NCI-H128 (cell line): ENCODE data around the gene PMS1.
"Not testable (repeated sequence)": the region's sequence is repeated elsewhere in the genome, so short reads cannot be mapped to it uniquely, and the experiment has no call there.

Experiments used
- DNase-seq: peaks from one replicate; lab custom pipeline; 2025; ENCODE audit not compliant: unreplicated experiment; lab: John Stamatoyannopoulos, UW

Gene PMS1

GRCh38 chr2:189803431-189803830 lies 19.2 kb downstream of the PMS1 start:
- DNase-seq, result no peak

- DNase-seq, result no peak
Measured at GRCh38 chr2:189818249-189819038, 34.2 kb downstream of the PMS1 start.

- DNase-seq, result no peak
Measured at GRCh38 chr2:189819297-189819704, 35.1 kb downstream of the PMS1 start.

- no peak for DNase-seq
Measured at GRCh38 chr2:189821953-189822748, 37.9 kb downstream of the PMS1 start.

DNA sequence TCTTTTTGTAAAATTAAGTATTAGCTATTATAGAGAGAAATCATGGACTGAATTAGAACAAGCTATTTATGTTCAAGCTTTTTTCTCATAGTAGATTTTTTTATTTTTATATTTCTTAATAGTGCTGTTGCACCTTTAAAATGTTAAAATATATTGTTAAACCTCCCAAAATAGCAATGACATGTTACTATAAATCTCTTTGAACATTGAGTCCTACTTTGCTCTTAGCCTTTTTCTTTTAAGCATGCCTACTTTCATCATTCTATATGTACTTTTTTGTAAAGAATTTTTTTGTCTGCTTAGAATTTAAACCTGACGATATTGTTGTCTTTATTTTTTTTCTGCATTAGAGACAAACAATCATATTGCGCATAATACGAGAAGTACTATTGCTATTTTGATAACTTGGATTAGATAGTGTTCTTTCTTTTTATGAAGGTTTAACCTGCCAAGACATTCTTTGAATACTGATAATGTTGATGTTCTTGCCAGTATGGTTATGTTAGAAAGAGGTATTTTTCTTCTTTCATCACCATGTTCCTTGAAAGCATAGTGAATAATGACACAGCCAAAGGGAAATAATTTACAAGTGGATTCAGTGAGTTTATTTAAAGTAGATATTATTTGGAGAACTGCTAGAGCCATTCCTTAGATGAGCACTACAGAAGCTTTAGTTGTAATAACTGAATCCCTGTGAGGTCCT lies 40.6 kb downstream of the PMS1 start:
- no peak for DNase-seq

GRCh38 chr2:189826039-189826438 lies 41.8 kb downstream of the PMS1 start:
- DNase-seq, result no peak

DNA sequence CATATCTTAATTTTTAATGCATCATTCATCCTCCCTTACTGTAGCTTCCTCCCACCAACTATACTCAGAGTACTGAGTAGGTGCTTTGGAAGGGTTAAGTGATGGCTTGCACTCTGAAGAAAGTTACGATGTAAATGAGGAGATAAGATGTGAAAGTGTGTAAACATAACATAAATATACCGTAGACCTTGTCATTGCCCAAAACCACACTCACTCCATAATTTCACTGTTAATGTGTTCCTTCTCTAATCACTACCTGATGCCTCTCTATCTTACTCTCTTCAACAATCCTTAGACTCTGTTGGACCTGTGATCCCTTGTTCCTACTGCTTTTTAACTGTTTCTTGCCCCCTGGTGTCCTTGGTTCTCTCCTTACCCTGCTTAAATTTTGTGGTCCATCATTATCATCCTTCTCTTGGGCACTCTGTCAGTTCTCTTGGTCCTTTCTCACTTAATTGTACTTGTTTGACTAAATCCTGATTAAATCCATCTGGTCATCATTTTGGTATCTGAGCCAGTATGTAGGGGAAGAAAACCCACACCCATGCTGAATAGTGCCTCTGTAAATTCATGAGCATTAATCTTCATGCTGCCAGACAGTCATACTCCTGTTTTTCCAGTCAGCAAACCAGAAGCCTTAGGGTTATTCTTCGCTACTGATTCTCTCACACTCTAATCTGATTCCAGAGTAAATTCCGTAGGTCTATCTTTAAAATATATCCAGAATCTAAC lies 45.0 kb downstream of the PMS1 start:
- DNase-seq, result no peak

DNA sequence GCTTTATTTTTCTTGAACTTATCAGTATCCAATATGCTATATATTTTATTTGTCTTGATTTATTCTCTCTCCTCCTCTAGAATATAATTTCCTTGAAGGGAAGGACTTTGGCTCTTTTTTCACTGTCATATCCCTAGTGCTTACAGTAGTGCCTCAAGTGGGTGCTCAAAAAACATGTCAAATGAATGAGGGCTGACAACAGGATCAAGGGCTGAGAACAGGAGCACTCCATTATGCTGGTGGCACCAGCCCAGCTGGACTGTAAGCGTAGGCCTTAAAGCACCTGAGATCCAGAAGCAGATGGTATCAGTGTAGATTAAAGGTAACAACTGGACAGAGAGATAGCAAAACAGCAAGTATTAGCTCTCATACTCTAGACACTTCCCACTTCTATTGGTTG lies 46.3 kb downstream of the PMS1 start:
- no peak for DNase-seq

DNA sequence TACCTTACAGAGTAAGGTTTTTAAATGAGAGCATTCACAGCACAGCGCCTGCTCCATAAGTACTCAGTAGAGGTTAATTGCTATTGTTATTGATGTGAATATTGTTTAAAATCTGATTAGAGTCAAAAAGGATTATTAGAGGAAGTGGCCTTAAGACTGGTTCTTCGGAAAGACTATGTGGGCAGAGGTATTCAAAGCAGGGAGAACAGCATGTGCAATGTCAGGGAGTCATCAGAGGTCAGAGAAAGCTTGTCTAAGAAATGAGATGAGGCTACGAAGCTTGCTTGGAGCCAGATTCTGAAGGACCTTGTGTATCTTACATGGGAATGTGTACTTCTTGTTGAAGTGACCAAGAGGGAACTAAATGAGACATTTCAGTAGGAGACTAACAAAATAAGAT lies 49.8 kb downstream of the PMS1 start:
- no peak for DNase-seq

- not testable (repeated sequence) for DNase-seq
Measured at GRCh38 chr2:189834642-189835041, 50.4 kb downstream of the PMS1 start.

DNA sequence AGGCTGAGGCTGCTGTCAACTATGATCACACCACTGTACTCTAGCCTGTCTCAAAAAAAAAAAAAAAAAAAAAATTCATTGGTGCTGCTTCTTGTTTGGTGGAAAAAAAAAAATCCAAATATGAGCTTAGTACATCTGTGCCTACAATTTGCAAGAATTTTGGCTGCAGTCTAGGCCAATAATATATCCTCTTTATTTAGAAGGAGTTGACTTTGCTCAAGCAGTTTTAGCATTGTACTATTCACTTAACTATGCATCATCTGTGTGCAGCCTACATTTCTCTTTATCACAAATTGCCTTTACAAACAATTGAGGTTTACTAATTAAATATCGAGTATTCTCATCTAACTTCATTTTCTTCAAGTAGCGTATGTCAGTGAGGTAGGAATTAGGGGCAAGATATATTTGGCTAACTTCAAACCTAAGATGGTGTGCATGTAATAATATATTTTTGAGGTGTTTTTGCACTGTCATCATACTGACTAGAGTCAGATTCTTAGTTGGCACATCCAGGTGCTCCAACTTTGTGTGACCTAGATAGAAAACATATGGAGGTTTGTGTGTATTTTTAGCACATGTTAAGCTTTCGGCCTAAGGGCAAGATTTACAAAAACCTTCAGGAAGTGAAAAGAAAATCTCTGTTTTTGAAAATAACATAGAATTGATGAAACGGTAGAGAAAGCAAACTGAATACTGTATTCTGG lies 51.8 kb downstream of the PMS1 start:
- no peak for DNase-seq

DNA sequence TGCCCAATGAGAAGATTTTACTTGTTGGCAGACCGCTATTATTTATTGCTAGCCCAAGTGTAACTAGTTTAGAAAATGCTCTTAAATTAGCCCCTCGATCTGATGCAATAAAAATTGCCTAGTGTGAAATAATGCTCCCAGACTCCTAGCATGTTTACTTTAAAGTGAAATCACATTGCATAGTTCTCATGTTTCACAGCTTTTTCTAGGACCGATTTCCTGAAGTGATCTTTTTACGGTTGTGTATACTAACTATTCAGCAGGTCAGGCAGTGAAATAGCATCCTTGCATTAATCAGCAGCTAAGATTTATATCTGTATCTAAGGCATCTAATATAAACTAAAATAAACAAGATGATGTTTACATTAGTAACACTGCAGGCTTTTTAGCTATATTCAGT lies 52.4 kb downstream of the PMS1 start:
- no peak for DNase-seq

DNA sequence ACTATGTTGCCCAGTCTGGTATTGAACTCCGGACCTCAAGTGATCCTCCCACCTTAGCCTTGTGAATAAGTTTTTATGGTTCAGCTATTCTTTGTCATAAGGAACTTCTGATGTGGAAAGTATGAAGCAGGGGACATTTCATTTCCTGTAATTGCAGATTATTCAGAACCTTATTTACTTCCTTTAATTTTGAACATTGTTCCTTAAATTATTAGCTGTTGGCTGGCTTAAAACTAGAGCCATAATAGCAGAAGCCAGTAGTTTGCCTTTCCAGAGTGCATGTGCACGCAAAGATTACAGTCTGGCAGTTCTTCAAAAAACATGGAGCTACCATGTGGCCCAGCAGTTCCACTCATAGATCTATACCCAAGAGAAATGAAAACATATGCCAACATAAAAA lies 53.1 kb downstream of the PMS1 start:
- no peak for DNase-seq

DNA sequence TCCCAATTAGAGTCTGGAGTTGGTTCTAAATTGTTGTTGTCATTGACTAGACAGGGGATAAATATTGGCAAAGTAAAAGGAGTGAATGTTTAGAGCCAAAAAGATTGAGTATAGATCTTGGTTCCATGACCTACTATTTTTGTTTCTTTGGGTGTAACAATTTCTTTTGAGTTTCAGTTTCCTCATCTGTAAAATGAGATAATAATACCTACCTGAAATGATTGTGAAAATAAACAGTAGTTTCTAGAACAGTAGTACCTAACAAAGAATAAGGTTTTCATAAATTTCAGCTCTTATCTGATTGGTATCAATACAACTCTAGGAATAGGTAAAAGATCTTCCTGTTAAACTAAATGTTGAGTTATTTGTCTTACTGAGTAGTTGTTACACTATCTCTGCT lies 56.8 kb downstream of the PMS1 start:
- no peak for DNase-seq

- no peak for DNase-seq
Measured at GRCh38 chr2:189848276-189848675, 64.0 kb downstream of the PMS1 start.

DNA sequence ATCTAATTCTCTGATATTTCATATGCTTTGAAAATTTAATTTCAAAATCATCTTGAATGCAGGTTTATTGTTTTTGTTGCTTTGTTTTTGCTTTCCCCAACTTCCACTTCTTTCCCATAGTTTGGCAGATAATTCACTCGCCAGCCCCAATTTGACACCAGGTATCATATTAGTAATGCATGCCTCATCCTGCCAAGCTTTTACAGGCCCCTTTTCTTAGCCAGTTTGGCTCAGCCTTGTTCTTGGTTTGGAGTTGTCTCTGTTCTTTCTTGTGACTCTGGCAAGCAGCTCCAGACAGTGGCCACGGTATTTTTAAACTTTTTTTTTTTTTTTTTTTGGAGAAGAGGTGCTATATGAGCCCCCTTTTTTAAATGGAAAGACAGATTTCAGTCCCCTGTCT lies 65.3 kb downstream of the PMS1 start:
- no peak for DNase-seq

GRCh38 chr2:189851174-189851826 lies 67.0 kb downstream of the PMS1 start:
- peak; percentile 58 for DNase-seq

DNA sequence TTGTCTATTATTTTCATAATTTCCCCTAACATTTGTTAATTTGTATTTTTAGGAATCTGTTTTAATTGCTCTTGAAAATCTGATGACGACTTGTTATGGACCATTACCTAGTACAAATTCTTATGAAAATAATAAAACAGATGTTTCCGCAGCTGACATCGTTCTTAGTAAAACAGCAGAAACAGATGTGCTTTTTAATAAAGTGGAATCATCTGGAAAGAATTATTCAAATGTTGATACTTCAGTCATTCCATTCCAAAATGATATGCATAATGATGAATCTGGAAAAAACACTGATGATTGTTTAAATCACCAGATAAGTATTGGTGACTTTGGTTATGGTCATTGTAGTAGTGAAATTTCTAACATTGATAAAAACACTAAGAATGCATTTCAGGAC lies 69.9 kb downstream of the PMS1 start:
- no peak for DNase-seq

GRCh38 chr2:189854940-189855339 lies 70.7 kb downstream of the PMS1 start:
- no peak for DNase-seq

GRCh38 chr2:189858291-189858690 lies 74.0 kb downstream of the PMS1 start:
- no peak for DNase-seq
